SK-N-MC (cell line): ENCODE data around the gene PRR15L.
"Not testable (repeated sequence)": the region's sequence is repeated elsewhere in the genome, so short reads cannot be mapped to it uniquely, and the experiment has no call there.

ENCODE experiments used
- EZH2 ChIP-seq: fragments of 200-600 bp; sonication (generic); IDR thresholded peaks from one replicate; pipeline ENCODE4 v1.6.1; 2017; ENCODE audit warnings: antibody characterized with exemption
- FOXP2 ChIP-seq: optimal IDR thresholded peaks from 2 replicates; pipeline ENCODE3; 2011; ENCODE audit warnings: mild to moderate bottlenecking, moderate library complexity; ENCODE audit not compliant: insufficient read depth; ENCODE audit errors: extremely low read length, control extremely low read depth
- POLR2AphosphoS5 ChIP-seq: IDR thresholded peaks from 2 replicates; pipeline ENCODE4 v1.6.1; 2012; ENCODE audit warnings: mild to moderate bottlenecking, low read depth, low read length, borderline replicate concordance

DNA sequence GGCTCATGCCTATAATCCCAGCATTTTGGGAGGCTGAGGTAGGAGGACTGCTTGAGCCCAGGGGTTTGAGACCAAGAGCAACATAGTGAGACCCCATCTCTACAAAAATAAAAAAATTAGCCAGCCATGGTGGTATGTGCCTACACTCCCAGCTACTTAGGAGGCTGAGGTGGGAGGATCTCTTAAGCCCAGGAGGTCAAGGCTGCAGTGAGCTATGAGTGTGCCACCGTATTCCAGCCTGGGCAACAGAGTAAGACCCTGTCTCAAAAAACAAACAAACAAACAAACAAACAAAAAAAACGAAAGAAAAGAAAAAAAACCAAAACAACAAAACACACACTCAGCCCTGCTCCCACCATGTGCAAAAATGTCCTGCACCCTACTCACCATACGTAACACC, 22.2 kb downstream of the PRR15L start:
- TF ChIP-seq POLR2AphosphoS5, EZH2, FOXP2: not testable (repeated sequence)
